H9 (cell line): Measurements from ENCODE around the gene DTNBP1. TPM values are rescaled to one million over a fixed set of nuclear protein-coding genes. Genes with fewer than 3 reads are reported as not detected.

Experiments
- DNase-seq: peaks from one replicate; pipeline ENCODE4 v3.0.0-alpha.2; 2017
- H2AFZ ChIP-seq: one replicate; pipeline ENCODE4 v1.6.1; 2013; ENCODE audit warnings: mild to moderate bottlenecking, low read length, control low read depth, moderate library complexity
- H2AK5ac ChIP-seq: 2 replicates; pipeline ENCODE4 v1.6.1; 2013; ENCODE audit warnings: low read length, control low read depth, mixed read lengths; ENCODE audit not compliant: insufficient read length
- H2BK120ac ChIP-seq: one replicate; pipeline ENCODE4 v1.6.1; 2013; ENCODE audit warnings: low read depth, mild to moderate bottlenecking, low read length, control low read depth, inconsistent platforms; ENCODE audit not compliant: poor library complexity, severe bottlenecking
- H2BK12ac ChIP-seq: 2 replicates; pipeline ENCODE4 v1.6.1; 2013; ENCODE audit warnings: low read length, control low read depth, mixed read lengths, low read depth; ENCODE audit not compliant: insufficient read length
- H2BK15ac ChIP-seq: 2 replicates; pipeline ENCODE4 v1.6.1; 2013; ENCODE audit warnings: low read depth, low read length, control low read depth
- H2BK20ac ChIP-seq: one replicate; pipeline ENCODE4 v1.6.1; 2013; ENCODE audit warnings: low read depth, mild to moderate bottlenecking, low read length, control low read depth, inconsistent platforms; ENCODE audit not compliant: poor library complexity, severe bottlenecking
- H2BK5ac ChIP-seq: 2 replicates; pipeline ENCODE4 v1.6.1; 2013; ENCODE audit warnings: low read length, control low read depth, mixed read lengths; ENCODE audit not compliant: insufficient read length
- H3K14ac ChIP-seq: 2 replicates; pipeline ENCODE4 v1.6.1; 2013; ENCODE audit warnings: low read length, control low read depth; ENCODE audit not compliant: insufficient read depth
- H3K18ac ChIP-seq: 2 replicates; pipeline ENCODE4 v1.6.1; 2013; ENCODE audit warnings: low read depth, mild to moderate bottlenecking, mixed read lengths, low read length, control low read depth; ENCODE audit not compliant: insufficient read length
- H3K23ac ChIP-seq: 2 replicates; pipeline ENCODE4 v1.6.1; 2013; ENCODE audit warnings: low read length, control low read depth, mixed read lengths, low read depth; ENCODE audit not compliant: insufficient read length
- H3K23me2 ChIP-seq: 2 replicates; pipeline ENCODE4 v1.6.1; 2013; ENCODE audit warnings: low read depth, mild to moderate bottlenecking, mixed read lengths, low read length, control low read depth; ENCODE audit not compliant: insufficient read length, poor library complexity, severe bottlenecking
- H3K27ac ChIP-seq: 2 replicates; pipeline ENCODE4 v1.5.1; 2013; ENCODE audit warnings: low read length, control low read depth, mixed read lengths, low read depth; ENCODE audit not compliant: insufficient read length
- H3K27me3 ChIP-seq: 2 replicates; pipeline ENCODE4 v1.6.1; 2013; ENCODE audit warnings: low read length, control low read depth, inconsistent platforms; ENCODE audit not compliant: insufficient read depth
- H3K4ac ChIP-seq: 2 replicates; pipeline ENCODE4 v1.6.1; 2013; ENCODE audit warnings: low read depth, mild to moderate bottlenecking, control low read depth, inconsistent platforms, low read length, moderate library complexity
- H3K4me1 ChIP-seq: 2 replicates; pipeline ENCODE4 v1.6.1; 2013; ENCODE audit warnings: low read length, control low read depth, inconsistent platforms; ENCODE audit not compliant: insufficient read depth
- H3K4me2 ChIP-seq: 2 replicates; pipeline ENCODE4 v1.6.1; 2013; ENCODE audit warnings: low read length, control low read depth, mixed read lengths; ENCODE audit not compliant: insufficient read length, insufficient read depth
- H3K56ac ChIP-seq: 2 replicates; pipeline ENCODE4 v1.6.1; 2013; ENCODE audit warnings: low read depth, mild to moderate bottlenecking, mixed read lengths, low read length, control low read depth; ENCODE audit not compliant: insufficient read length
- H3K79me1 ChIP-seq: 2 replicates; pipeline ENCODE4 v1.6.1; 2013; ENCODE audit warnings: low read depth, mild to moderate bottlenecking, moderate library complexity, low read length, control low read depth, inconsistent platforms; ENCODE audit not compliant: insufficient read depth, poor library complexity, severe bottlenecking
- H3K79me2 ChIP-seq: 2 replicates; pipeline ENCODE4 v1.6.1; 2013; ENCODE audit warnings: low read length, control low read depth, inconsistent platforms; ENCODE audit not compliant: insufficient read depth
- H3K9ac ChIP-seq: 2 replicates; pipeline ENCODE4 v1.6.1; 2013; ENCODE audit warnings: low read length, control low read depth, mixed read lengths; ENCODE audit not compliant: insufficient read length; ENCODE audit errors: extremely low read depth
- H3K9me3 ChIP-seq: one replicate; pipeline ENCODE4 v1.6.1; 2013; ENCODE audit warnings: low read depth, low read length, inconsistent platforms; ENCODE audit not compliant: control insufficient read depth
- H3T11ph ChIP-seq: one replicate; pipeline ENCODE4 v1.6.1; 2013; ENCODE audit warnings: mild to moderate bottlenecking, low read length, control low read depth, inconsistent platforms
- H4K20me1 ChIP-seq: one replicate; pipeline ENCODE4 v1.6.1; 2013; ENCODE audit not compliant: control insufficient read depth, insufficient read length, insufficient read depth
- H4K5ac ChIP-seq: 2 replicates; pipeline ENCODE4 v1.6.1; 2013; ENCODE audit warnings: low read depth, mild to moderate bottlenecking, mixed read lengths, low read length, control low read depth; ENCODE audit not compliant: insufficient read length
- H4K8ac ChIP-seq: replicated peaks from 2 replicates; pipeline ENCODE4 v1.6.1; 2013; ENCODE audit warnings: low read length, control low read depth, mixed read lengths, low read depth; ENCODE audit not compliant: insufficient read length
- H4K91ac ChIP-seq: 2 replicates; pipeline ENCODE4 v1.6.1; 2013; ENCODE audit warnings: low read depth, mild to moderate bottlenecking, moderate library complexity, mixed read lengths, low read length, control low read depth; ENCODE audit not compliant: insufficient read length
- H3K27ac Mint-ChIP-seq, 3 experiments: 2 replicates in 2 of 3; 3 replicates in 1 of 3; pipeline ENCODE4 v1.8.0; 2020 to 2021; ENCODE audit warnings: mixed read lengths in 3 of 3, mild to moderate bottlenecking in 1 of 3, moderate library complexity in 1 of 3
- H3K27me3 Mint-ChIP-seq: 2 replicates; pipeline ENCODE4 v1.8.0; 2021; ENCODE audit warnings: low read depth, mild to moderate bottlenecking, moderate library complexity, mixed read lengths
- H3K36me3 Mint-ChIP-seq, 3 experiments: 2 replicates in 2 of 3; 3 replicates in 1 of 3; pipeline ENCODE4 v1.8.0; 2020 to 2021; ENCODE audit warnings: low read depth in 3 of 3, mixed read lengths in 3 of 3; ENCODE audit not compliant: insufficient read depth in 1 of 3
- H3K4me1 Mint-ChIP-seq, 2 experiments: 2 replicates each; pipeline ENCODE4 v1.8.0; 2020; ENCODE audit warnings: mixed read lengths in 2 of 2
- H3K4me3 Mint-ChIP-seq, 2 experiments: 2 replicates in 1 of 2; 3 replicates in 1 of 2; pipeline ENCODE4 v1.8.0; 2020 to 2021; ENCODE audit warnings: mild to moderate bottlenecking in 2 of 2, mixed read lengths in 2 of 2, moderate library complexity in 1 of 2
- H3K9me3 Mint-ChIP-seq, 2 experiments: 2 replicates in 1 of 2; 3 replicates in 1 of 2; pipeline ENCODE4 v1.8.0; 2020; ENCODE audit warnings: mild to moderate bottlenecking in 2 of 2, mixed read lengths in 2 of 2, moderate library complexity in 1 of 2
- CTCF ChIP-seq: fragments of 200-600 bp; sonication (generic); conservative IDR thresholded peaks from 3 replicates; pipeline ENCODE4 v1.8.0; 2021; ENCODE audit warnings: antibody characterized with exemption, mild to moderate bottlenecking
- WGBS: extraction: QIAGEN DNeasy Blood & Tissue Kit; methylation state at CpG from one replicate; pipeline ENCODE4 v1.1.7; 2013; ENCODE audit warnings: missing lambda C conversion rate, low lambda C conversion rate, mixed read lengths; ENCODE audit not compliant: insufficient read length; ENCODE audit errors: extremely low coverage; 5-methylcytosine and 5-hydroxymethylcytosine counted together
- total RNA-seq: library from RNA; stranded (reverse); gene quantifications from 2 replicates; pipeline ENCODE4 v1.2.1, GENCODE V29; 2021

Gene DTNBP1
- total RNA-seq, 1 experiment from 2014 or later: 12.9 TPM

GRCh38 chr6:15513801-15514711 is 148.8 kb downstream of the DTNBP1 start:
- Mint-ChIP-seq H3K27ac (peak overlapping the region; percentile 65 to 95 (median 94); a peak in 5 of 7 replicates), H3K9me3 (no peaks in the 10 kb centered on the region), H3K4me1 (peaks cover 0 to under 1% of the 10 kb centered on the region in 2 experiments; a peak in 1 of 4 replicates), H3K27me3 (no peaks in the 10 kb centered on the region; the same call in 1 of the 2 replicates), H3K36me3 (peaks cover 75 to 98% (median 94%) of the 10 kb centered on the region in 3 experiments), H3K4me3 (no peak overlapping the region; a peak in 1 of 5 replicates)
- Histone ChIP-seq H2BK5ac (no peak overlapping the region), H3K23ac (no peak overlapping the region), H2AK5ac (no peak overlapping the region), H4K5ac (no peak overlapping the region), H3K9ac (no peak overlapping the region), H2BK12ac (no peak overlapping the region), H3K4me2 (no peak overlapping the region), H3K4me1 (no peaks in the 10 kb centered on the region), H2AFZ (no peak overlapping the region), H3K9me3 (no peaks in the 10 kb centered on the region), H2BK120ac (no peak overlapping the region), H3K79me2 (no peaks in the 10 kb centered on the region), H4K8ac (no peak overlapping the region), H3K79me1 (no peaks in the 10 kb centered on the region), H3K27me3 (no peaks in the 10 kb centered on the region), H3K18ac (no peak overlapping the region), H2BK15ac (no peak overlapping the region), H3K56ac (no peak overlapping the region), H3K23me2 (no peaks in the 10 kb centered on the region), H4K20me1 (no peaks in the 10 kb centered on the region), H3K4ac (no peak overlapping the region), H3T11ph (no peak overlapping the region), H3K14ac (no peak overlapping the region), H3K27ac (no peak overlapping the region), H4K91ac (no peak overlapping the region), H2BK20ac (no peak overlapping the region)
- no CpG with 5 or more reads among the region's 21 CpGs for WGBS
- no peak for DNase-seq
- TF ChIP-seq CTCF: no peak
